Glutamatergic neuron (in vitro differentiated cells): ENCODE data around the gene NOS1AP. TPM values are rescaled to one million over a fixed set of nuclear protein-coding genes. Genes with fewer than 3 reads are reported as not detected.

Source experiments
- DNase-seq: peaks from one replicate; pipeline ENCODE4 v3.0.0; 2022
- H3K27ac Mint-ChIP-seq: one replicate; pipeline ENCODE4 v1.8.0; 2020; ENCODE audit warnings: mild to moderate bottlenecking, mixed read lengths, inconsistent platforms; ENCODE audit not compliant: unreplicated experiment
- H3K27me3 Mint-ChIP-seq: one replicate; pipeline ENCODE4 v1.8.0; 2020; ENCODE audit warnings: mild to moderate bottlenecking, moderate library complexity, mixed read lengths, inconsistent platforms; ENCODE audit not compliant: unreplicated experiment
- H3K36me3 Mint-ChIP-seq: one replicate; pipeline ENCODE4 v1.8.0; 2020; ENCODE audit warnings: mild to moderate bottlenecking, mixed read lengths, inconsistent platforms; ENCODE audit not compliant: unreplicated experiment
- H3K4me1 Mint-ChIP-seq: one replicate; pipeline ENCODE4 v1.8.0; 2020; ENCODE audit warnings: mild to moderate bottlenecking, low read depth, mixed read lengths, inconsistent platforms; ENCODE audit not compliant: unreplicated experiment
- H3K4me3 Mint-ChIP-seq: one replicate; pipeline ENCODE4 v1.8.0; 2020; ENCODE audit warnings: mild to moderate bottlenecking, mixed read lengths, inconsistent platforms; ENCODE audit not compliant: unreplicated experiment
- H3K9me3 Mint-ChIP-seq: one replicate; pipeline ENCODE4 v1.8.0; 2020; ENCODE audit warnings: mild to moderate bottlenecking, moderate library complexity, mixed read lengths, inconsistent platforms; ENCODE audit not compliant: unreplicated experiment
- CTCF ChIP-seq: fragments of 200-600 bp; sonication (generic); IDR thresholded peaks from one replicate; pipeline ENCODE4 v1.5.0; 2021; ENCODE audit not compliant: partially characterized antibody, unreplicated experiment
- total RNA-seq: library from RNA; stranded (reverse); fragmentation: NEBNext Ultra II Directional; extraction: Animal tissue kit (Norgen Biotek cat#: 25700); gene quantifications from one replicate; pipeline ENCODE4 v1.2.1, GENCODE V29; 2021; ENCODE audit not compliant: unreplicated experiment

Gene NOS1AP
- total RNA-seq, 1 donor from 2014 or later, result 12.7 TPM

GRCh38 chr1:162204823-162205155 is 135.3 kb downstream of the NOS1AP start:
- Mint-ChIP-seq H3K27ac (no peak overlapping the region), H3K9me3 (peaks cover 2% of the 10 kb centered on the region), H3K4me3 (no peak overlapping the region), H3K36me3 (no peaks in the 10 kb centered on the region), H3K27me3 (peaks cover 3% of the 10 kb centered on the region), H3K4me1 (peaks cover 2% of the 10 kb centered on the region)
- no peak for DNase-seq
- TF ChIP-seq CTCF, result no peak

- no peaks in the 10 kb centered on the region for H3K9me3 Mint-ChIP-seq
- no peak for TF ChIP-seq CTCF
- no peak overlapping the region for H3K27ac Mint-ChIP-seq
- no peak for DNase-seq
- peaks cover 8% of the 10 kb centered on the region for H3K4me1 Mint-ChIP-seq
- no peaks in the 10 kb centered on the region for H3K36me3 Mint-ChIP-seq
- H3K4me3 Mint-ChIP-seq, result no peak overlapping the region
- H3K27me3 Mint-ChIP-seq, result peaks cover 3% of the 10 kb centered on the region
Observed at GRCh38 chr1:162206300-162206699, 136.8 kb downstream of the NOS1AP start.

- Mint-ChIP-seq H3K36me3 (no peaks in the 10 kb centered on the region), H3K4me1 (peaks cover 13% of the 10 kb centered on the region), H3K27ac (no peak overlapping the region), H3K9me3 (no peaks in the 10 kb centered on the region), H3K4me3 (no peak overlapping the region), H3K27me3 (peaks cover 3% of the 10 kb centered on the region)
- no peak for TF ChIP-seq CTCF
- DNase-seq, result no peak
Observed at GRCh38 chr1:162206749-162207635, 137.5 kb downstream of the NOS1AP start.

GRCh38 chr1:162207862-162208261 is 138.4 kb downstream of the NOS1AP start:
- DNase-seq, result no peak
- Mint-ChIP-seq H3K4me1 (peaks cover 13% of the 10 kb centered on the region), H3K9me3 (no peaks in the 10 kb centered on the region), H3K27me3 (peaks cover 3% of the 10 kb centered on the region), H3K36me3 (no peaks in the 10 kb centered on the region), H3K4me3 (no peak overlapping the region), H3K27ac (no peak overlapping the region)
- no peak for TF ChIP-seq CTCF

GRCh38 chr1:162210196-162210595 is 140.7 kb downstream of the NOS1AP start:
- H3K36me3 Mint-ChIP-seq, result no peaks in the 10 kb centered on the region
- TF ChIP-seq CTCF, result no peak
- no peak for DNase-seq
- H3K27ac Mint-ChIP-seq, result no peak overlapping the region
- no peaks in the 10 kb centered on the region for H3K27me3 Mint-ChIP-seq
- no peak overlapping the region for H3K4me3 Mint-ChIP-seq
- peaks cover 4% of the 10 kb centered on the region for H3K9me3 Mint-ChIP-seq
- peaks cover 18% of the 10 kb centered on the region for H3K4me1 Mint-ChIP-seq
